HEK293T (cell line): ENCODE measurements around the gene TMCO4.
"Not testable (repeated sequence)": the region's sequence is repeated elsewhere in the genome, so short reads cannot be mapped to it uniquely, and the experiment has no call there.

Experiments used
- CTCF ChIA-PET: fragments of 350-600 bp; formaldehyde crosslinking; extraction: SDS; loops from one replicate; lab custom pipeline; 2021; ENCODE audit warnings: antibody characterized with exemption, inconsistent platforms; lab: Yijun Ruan, JAX
- POLR2A ChIA-PET: fragments of 350-600 bp; formaldehyde crosslinking; extraction: SDS; loops from one replicate; lab custom pipeline; 2020; ENCODE audit warnings: antibody characterized with exemption, inconsistent platforms; lab: Yijun Ruan, JAX
- DNase-seq: peaks from one replicate; pipeline ENCODE4 v3.0.0; 2012; ENCODE audit warnings: mixed read lengths; ENCODE audit errors: extremely low spot score
- ARNT ChIP-seq: fragments of 450-650 bp; IDR thresholded peaks from 2 replicates; pipeline ENCODE4 v1.6.1; 2017; ENCODE audit warnings: mild to moderate bottlenecking
- BHLHE40 ChIP-seq: fragments of 450-650 bp; IDR thresholded peaks from 2 replicates; pipeline ENCODE4 v1.6.1; 2016; ENCODE audit warnings: mild to moderate bottlenecking, moderate library complexity, borderline replicate concordance
- CTBP1 ChIP-seq: fragments of 450-650 bp; IDR thresholded peaks from 2 replicates; pipeline ENCODE4 v1.6.1; 2016; ENCODE audit warnings: borderline replicate concordance
- ELF4 ChIP-seq: fragments of 450-650 bp; IDR thresholded peaks from 2 replicates; pipeline ENCODE4 v1.6.1; 2017; ENCODE audit warnings: antibody characterized with exemption
- FOXA1 ChIP-seq: fragments of 450-650 bp; IDR thresholded peaks from 2 replicates; pipeline ENCODE4 v1.6.1; 2016; ENCODE audit warnings: mild to moderate bottlenecking
- FOXK2 ChIP-seq: fragments of 450-650 bp; IDR thresholded peaks from 2 replicates; pipeline ENCODE4 v1.6.1; 2016; ENCODE audit warnings: mild to moderate bottlenecking
- FOXM1 ChIP-seq: fragments of 450-650 bp; IDR thresholded peaks from 2 replicates; pipeline ENCODE4 v1.6.1; 2017; ENCODE audit warnings: mild to moderate bottlenecking, borderline replicate concordance
- HDGF ChIP-seq: fragments of 450-650 bp; IDR thresholded peaks from 2 replicates; pipeline ENCODE4 v1.6.1; 2017; ENCODE audit warnings: antibody characterized with exemption, borderline replicate concordance
- L3MBTL2 ChIP-seq: fragments of 450-650 bp; conservative IDR thresholded peaks from 2 replicates; pipeline ENCODE4 v1.6.1; 2016; ENCODE audit warnings: mild to moderate bottlenecking
- LEF1 ChIP-seq: fragments of 450-650 bp; IDR thresholded peaks from 2 replicates; pipeline ENCODE4 v1.6.1; 2017; ENCODE audit warnings: mild to moderate bottlenecking, borderline replicate concordance
- NFRKB ChIP-seq: fragments of 450-650 bp; IDR thresholded peaks from 2 replicates; pipeline ENCODE4 v1.6.1; 2016; ENCODE audit warnings: mild to moderate bottlenecking, moderate library complexity
- SP1 ChIP-seq: fragments of 450-650 bp; IDR thresholded peaks from 2 replicates; pipeline ENCODE4 v1.6.1; 2017
- SUZ12 ChIP-seq: fragments of 450-650 bp; IDR thresholded peaks from 2 replicates; pipeline ENCODE4 v1.6.1; 2016; ENCODE audit warnings: mild to moderate bottlenecking
- TARDBP ChIP-seq: fragments of 450-650 bp; IDR thresholded peaks from 2 replicates; pipeline ENCODE4 v1.6.1; 2016
- ZNF384 ChIP-seq: fragments of 450-650 bp; IDR thresholded peaks from 2 replicates; pipeline ENCODE4 v1.6.1; 2016
- TF ChIP-seq, protein P1 (sequence below): fragments of 450-650 bp; IDR thresholded peaks from 2 replicates; pipeline ENCODE4 v1.6.1; 2016

TMCO4 gene

DNA sequence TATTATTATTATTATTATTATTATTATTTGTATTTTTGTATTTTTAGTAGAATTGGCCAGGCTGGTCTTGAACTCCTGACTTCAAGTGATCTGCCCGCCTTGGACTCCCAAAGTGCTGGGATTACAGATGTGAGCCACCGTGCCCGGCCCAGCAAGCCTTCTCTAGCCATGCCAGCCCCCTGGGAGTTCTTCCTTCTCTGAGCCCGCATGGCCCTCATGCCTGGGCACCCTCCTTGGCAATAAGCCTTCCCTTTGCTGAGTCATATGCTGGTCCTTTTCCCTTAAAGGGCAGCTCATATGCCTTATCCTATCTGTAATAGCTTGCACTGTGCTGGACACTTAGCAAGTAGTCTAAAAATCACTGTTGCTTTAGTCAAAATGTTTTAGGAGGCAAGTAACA lies 164.1 kb downstream of the TMCO4 start:
- TF ChIP-seq FOXA1 (no peak), FOXK2 (no peak), FOXM1 (no peak), CTBP1 (no peak), L3MBTL2 (no peak), BHLHE40 (no peak), TARDBP (no peak), LEF1 (no peak), ZNF384 (no peak), SP1 (no peak), ARNT (no peak), NFRKB (no peak), SUZ12 (no peak), HDGF (no peak), ELF4 (no peak)
- TF ChIP-seq, protein P1, sequence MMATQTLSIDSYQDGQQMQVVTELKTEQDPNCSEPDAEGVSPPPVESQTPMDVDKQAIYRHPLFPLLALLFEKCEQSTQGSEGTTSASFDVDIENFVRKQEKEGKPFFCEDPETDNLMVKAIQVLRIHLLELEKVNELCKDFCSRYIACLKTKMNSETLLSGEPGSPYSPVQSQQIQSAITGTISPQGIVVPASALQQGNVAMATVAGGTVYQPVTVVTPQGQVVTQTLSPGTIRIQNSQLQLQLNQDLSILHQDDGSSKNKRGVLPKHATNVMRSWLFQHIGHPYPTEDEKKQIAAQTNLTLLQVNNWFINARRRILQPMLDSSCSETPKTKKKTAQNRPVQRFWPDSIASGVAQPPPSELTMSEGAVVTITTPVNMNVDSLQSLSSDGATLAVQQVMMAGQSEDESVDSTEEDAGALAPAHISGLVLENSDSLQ = no peak
- ChIA-PET CTCF (no interaction called here), POLR2A (no interaction called here)
- DNase-seq = no peak

DNA sequence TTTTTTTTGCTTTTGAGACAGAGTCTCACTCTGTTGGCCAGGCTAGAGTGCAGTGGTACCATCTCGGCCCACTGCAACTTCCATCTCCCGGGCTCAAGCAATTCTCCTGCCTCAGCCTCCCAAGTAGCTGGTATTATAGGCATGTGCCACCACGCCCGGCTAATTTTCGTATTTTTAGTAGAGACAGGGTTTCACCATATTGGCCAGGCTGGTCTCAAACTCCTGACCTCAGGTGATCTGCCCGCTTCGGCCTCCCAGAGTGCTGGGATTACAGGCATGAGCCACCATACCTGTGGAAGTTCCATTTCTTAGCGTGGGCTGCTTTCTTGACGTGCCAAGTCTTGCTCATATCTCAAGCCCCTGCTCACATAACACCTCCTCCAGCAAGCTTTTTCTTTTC lies 164.7 kb downstream of the TMCO4 start:
- CTCF ChIA-PET, POLR2A ChIA-PET, DNase-seq: not testable (repeated sequence)

DNA sequence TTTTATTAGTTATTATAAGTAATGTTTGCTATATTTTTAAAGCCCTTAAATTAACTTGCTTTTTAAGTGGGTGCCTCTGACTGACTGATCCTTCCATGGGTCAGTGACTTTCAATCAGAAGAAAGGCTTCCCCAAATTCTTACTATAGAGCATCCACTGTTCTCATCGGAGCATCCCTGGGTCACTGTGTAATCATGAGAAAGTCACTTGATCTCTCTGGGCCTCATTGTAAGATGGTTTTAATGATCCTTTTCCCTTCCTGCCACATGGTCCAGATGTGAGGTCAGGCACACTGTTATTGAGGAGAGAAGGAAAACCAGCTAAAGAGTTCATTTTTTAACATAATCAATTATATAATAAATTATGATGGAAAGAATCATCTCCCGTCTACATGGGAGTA lies 166.6 kb downstream of the TMCO4 start:
- CTCF ChIA-PET = interaction anchor here (0.6 kb wide), 1 partner anchor 246 kb away, joined by 7 read pairs; no protein-coding TSS in a partner anchor
- TF ChIP-seq CTBP1 = no peak
- TF ChIP-seq TARDBP = no peak
- no peak for TF ChIP-seq ARNT
- TF ChIP-seq ELF4 = no peak
- no peak for TF ChIP-seq LEF1
- no peak for TF ChIP-seq L3MBTL2
- TF ChIP-seq FOXA1 = no peak
- TF ChIP-seq, protein P1 = no peak
- no peak for TF ChIP-seq FOXK2
- no peak for TF ChIP-seq NFRKB
- TF ChIP-seq FOXM1 = no peak
- no peak for TF ChIP-seq ZNF384
- no peak for TF ChIP-seq SUZ12
- no peak for TF ChIP-seq HDGF
- DNase-seq = no peak
- POLR2A ChIA-PET = no interaction called here
